ENCODE results near the gene KCNQ1. TPM values are rescaled to one million over a fixed set of nuclear protein-coding genes. Genes with fewer than 3 reads are reported as not detected.

KCNQ1 gene
- total RNA-seq, 1 experiment from 2014 or later, result not detected

DNA sequence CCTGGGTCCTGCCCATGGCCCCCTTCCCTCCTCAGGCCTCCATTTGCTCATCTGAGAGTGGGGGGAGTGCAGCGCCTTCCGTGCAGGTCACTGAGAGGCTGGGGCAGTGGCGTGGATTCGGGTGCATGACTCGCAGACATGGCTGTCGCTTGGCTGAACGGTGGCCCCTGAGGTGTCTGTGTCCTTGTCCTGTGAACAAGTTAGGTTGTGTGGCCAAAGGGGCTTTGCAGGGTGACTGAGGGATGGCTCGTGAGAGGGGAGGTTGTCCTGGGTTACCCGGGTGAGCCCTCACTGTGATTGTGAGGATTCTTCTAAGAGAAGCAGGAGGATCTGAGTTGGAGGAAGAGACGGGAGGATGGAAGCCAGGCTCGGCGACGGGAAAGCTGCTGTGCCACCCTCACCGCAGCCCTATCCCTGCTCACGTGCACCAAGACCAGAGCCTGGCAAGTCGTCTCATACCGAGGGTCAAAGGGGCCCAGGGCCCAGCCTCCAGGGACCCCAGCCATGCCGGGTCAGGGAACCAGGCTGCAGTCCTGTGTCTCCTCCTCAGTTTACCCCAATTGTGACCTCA lies 79.1 kb downstream of the KCNQ1 start:
- no TSS peak for BruUV-seq (replicated peaks)
- TF ChIP-seq, protein P1, sequence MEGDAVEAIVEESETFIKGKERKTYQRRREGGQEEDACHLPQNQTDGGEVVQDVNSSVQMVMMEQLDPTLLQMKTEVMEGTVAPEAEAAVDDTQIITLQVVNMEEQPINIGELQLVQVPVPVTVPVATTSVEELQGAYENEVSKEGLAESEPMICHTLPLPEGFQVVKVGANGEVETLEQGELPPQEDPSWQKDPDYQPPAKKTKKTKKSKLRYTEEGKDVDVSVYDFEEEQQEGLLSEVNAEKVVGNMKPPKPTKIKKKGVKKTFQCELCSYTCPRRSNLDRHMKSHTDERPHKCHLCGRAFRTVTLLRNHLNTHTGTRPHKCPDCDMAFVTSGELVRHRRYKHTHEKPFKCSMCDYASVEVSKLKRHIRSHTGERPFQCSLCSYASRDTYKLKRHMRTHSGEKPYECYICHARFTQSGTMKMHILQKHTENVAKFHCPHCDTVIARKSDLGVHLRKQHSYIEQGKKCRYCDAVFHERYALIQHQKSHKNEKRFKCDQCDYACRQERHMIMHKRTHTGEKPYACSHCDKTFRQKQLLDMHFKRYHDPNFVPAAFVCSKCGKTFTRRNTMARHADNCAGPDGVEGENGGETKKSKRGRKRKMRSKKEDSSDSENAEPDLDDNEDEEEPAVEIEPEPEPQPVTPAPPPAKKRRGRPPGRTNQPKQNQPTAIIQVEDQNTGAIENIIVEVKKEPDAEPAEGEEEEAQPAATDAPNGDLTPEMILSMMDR (IDR thresholded peaks at IDR 0.05; ENCODE audit: unreplicated experiment), result no peak
- H3K4me3 Mint-ChIP-seq (ENCODE audit: unreplicated experiment), result no peak overlapping the region
- no peak for DNase-seq (ENCODE audit: unreplicated experiment)
- no peaks in the 10 kb centered on the region for H3K36me3 Mint-ChIP-seq (ENCODE audit: insufficient read depth, unreplicated experiment)
- no peaks in the 10 kb centered on the region for H3K9me3 Mint-ChIP-seq (ENCODE audit: unreplicated experiment)
- ChIA-PET POLR2A (no interaction called here), CTCF (interaction anchor here (0.5 to 0.9 kb wide), 2 partner anchors 103 to 348 kb away, joined by 4 read pairs; no protein-coding TSS in a partner anchor)
- H3K27me3 Mint-ChIP-seq (ENCODE audit: insufficient read depth, unreplicated experiment), result peaks cover 28% of the 10 kb centered on the region
- peaks cover 5% of the 10 kb centered on the region for H3K4me1 Mint-ChIP-seq (ENCODE audit: insufficient read depth, unreplicated experiment)
- intact Hi-C loops (cut with micrococcal nuclease), result no loop called here
- no peak overlapping the region for H3K27ac Mint-ChIP-seq (ENCODE audit: low read depth, unreplicated experiment)

DNA sequence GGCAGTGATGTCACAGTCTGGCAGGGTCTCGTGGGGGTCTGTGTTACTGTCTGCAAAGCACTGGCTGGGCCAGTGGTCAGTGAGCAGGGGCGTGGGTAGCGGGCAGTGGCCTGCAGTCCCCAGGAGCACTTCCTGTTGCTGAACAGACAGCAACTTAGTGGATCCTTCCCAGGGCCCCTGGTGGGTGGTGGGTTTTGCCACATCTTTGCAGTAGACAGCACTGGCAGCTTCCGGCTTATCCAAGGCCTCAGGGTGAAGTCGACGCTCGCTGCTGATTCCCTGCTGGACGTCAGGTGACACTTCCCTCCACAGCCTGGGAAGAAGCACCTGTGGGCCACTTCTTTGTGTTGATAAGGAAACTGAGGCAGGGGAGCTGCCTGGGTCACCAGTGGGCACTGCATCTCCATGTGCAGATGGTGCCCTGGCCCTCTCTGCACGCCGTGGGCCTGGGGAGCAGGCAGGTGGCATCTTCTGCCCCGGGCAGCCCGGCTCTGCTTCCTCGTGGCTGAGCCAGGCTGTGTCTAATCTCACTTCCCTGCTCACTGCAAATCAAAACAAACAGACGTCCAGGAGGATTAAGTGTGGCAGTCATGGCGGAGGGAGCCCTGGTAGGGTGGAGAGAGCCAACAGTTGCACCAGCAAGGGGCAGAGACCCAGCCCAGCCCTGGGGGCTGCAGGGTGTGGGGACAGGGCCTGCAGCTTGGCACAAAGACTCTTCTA lies 79.8 kb downstream of the KCNQ1 start:
- BruUV-seq (replicated peaks), result no TSS peak
- Mint-ChIP-seq H3K27ac (ENCODE audit: low read depth, unreplicated experiment) (no peak overlapping the region), H3K36me3 (ENCODE audit: insufficient read depth, unreplicated experiment) (no peaks in the 10 kb centered on the region), H3K27me3 (ENCODE audit: insufficient read depth, unreplicated experiment) (peaks cover 28% of the 10 kb centered on the region), H3K9me3 (ENCODE audit: unreplicated experiment) (no peaks in the 10 kb centered on the region), H3K4me3 (ENCODE audit: unreplicated experiment) (no peak overlapping the region), H3K4me1 (ENCODE audit: insufficient read depth, unreplicated experiment) (peaks cover 6% of the 10 kb centered on the region)
- ChIA-PET POLR2A (no interaction called here), CTCF (interaction anchor here (0.9 kb wide), 1 partner anchor 348 kb away, joined by 4 read pairs; no protein-coding TSS in a partner anchor)
- intact Hi-C loops (cut with micrococcal nuclease), result no loop called here
- DNase-seq (ENCODE audit: unreplicated experiment), result no peak
- TF ChIP-seq, protein P1 (IDR thresholded peaks at IDR 0.05; ENCODE audit: unreplicated experiment), result no peak

DNA sequence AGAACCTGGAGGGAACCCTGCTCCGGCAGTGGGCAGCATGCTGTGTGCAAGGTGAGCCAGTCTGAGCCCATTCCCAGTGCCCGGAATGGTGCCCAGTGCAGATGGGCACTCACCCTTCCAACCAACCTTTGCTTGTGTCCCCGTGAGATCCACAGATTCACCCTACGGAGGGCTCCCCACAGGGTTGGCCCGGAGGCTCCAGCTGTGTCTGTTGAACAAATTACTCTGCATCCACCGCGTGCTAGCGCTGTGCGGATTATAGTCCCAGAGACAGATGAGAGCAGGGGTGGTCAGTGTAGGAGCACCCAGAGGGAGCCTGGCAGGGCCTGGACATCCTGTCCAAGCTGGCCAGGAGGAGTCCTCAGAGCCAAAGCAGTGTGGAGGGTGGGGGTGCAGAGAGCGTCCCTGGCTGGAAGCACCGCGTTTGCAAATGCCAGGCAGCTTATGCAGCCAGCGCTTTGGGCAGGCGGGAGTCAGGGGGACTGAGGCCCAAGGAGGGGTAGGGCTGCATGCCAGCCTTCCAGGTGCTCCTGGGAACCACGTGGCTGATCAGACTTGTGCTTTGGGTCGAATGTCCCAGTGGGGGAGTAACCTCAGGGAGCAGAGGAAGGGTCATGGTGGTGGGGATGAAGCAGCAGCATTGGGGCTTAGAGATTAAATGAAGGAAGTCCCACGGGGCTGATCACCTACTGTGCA lies 80.5 kb downstream of the KCNQ1 start:
- Mint-ChIP-seq H3K27ac (ENCODE audit: low read depth, unreplicated experiment) (no peak overlapping the region), H3K4me1 (ENCODE audit: insufficient read depth, unreplicated experiment) (peaks cover 6% of the 10 kb centered on the region), H3K9me3 (ENCODE audit: unreplicated experiment) (no peaks in the 10 kb centered on the region), H3K27me3 (ENCODE audit: insufficient read depth, unreplicated experiment) (peaks cover 28% of the 10 kb centered on the region), H3K36me3 (ENCODE audit: insufficient read depth, unreplicated experiment) (no peaks in the 10 kb centered on the region), H3K4me3 (ENCODE audit: unreplicated experiment) (no peak overlapping the region)
- intact Hi-C loops (cut with micrococcal nuclease), result no loop called here
- CTCF ChIA-PET, result interaction anchor here (0.9 kb wide), 1 partner anchor 347 kb away, joined by 4 read pairs; no protein-coding TSS in a partner anchor
- BruUV-seq (replicated peaks), result no TSS peak
- TF ChIP-seq, protein P1 (IDR thresholded peaks at IDR 0.05; ENCODE audit: unreplicated experiment), result no peak
- DNase-seq (ENCODE audit: unreplicated experiment), result no peak
- POLR2A ChIA-PET, result no interaction called here

Data from MCF 10A (cell line).